HG02885 (cell line): ENCODE measurements around the gene PSMD1.
"Not testable (repeated sequence)": the region's sequence is repeated elsewhere in the genome, so short reads cannot be mapped to it uniquely, and the experiment has no call there.

ENCODE experiments used
- ATAC-seq: cut with Tn5 transposase; IDR thresholded peaks from one replicate; pipeline ENCODE4 v1.9.1; 2021; ENCODE audit warnings: mild to moderate bottlenecking; ENCODE audit not compliant: unreplicated experiment, poor library complexity

The PSMD1 gene

GRCh38 chr2:231197196-231197595, 140.5 kb downstream of the PSMD1 start:
- ATAC-seq: not testable (repeated sequence)

- ATAC-seq: no peak
Observed at GRCh38 chr2:231197706-231198290, 141.1 kb downstream of the PSMD1 start.

DNA sequence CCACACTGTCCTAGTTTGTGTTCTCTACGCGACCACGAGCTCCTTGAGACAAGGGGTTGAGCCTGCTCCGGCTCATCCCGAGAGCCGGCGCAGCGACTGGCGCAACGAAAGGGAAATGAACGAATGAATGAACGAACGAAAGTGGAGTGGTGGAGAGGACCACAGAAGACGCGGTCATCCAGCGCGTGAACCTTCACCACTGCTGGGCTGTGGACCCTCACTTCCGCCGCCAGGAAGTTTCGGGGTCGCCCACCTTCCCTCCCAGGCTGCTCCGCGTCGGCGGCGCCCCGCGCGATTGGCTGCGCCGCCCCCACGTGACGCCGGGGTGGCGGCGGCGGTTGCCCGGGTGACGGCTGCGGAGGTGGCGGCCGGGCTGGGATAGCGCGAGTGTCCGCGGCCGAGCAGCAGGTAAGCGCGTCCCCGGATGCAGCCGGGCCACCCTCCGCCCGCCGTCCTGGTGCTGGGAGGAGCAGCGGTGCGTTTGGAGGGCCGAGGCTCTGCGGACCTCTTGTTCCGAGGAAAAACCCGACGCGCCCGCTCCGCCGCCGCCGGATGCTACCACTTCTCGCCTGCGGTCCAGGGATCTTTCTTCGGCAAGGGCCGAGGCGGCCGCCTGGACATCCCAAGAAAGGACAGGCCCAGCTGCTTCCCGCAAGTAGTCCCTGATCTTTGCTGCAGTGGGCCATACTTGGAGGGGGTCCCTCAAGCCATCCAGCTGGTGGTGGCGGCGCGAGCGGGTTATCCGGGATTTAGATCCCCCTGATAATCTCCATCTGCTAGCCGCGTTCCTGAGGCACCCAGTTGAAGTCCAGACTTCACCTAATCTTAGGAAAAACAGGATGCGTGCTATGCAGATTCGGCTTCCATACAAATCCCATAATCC, 141.9 kb downstream of the PSMD1 start, which contains the start of gene ARMC9:
Gene ARMC9 (plus strand): TSS at position 341 of the 883 bp plus-strand sequence. CDS start 7,608 bp downstream, outside the sequence.
- ATAC-seq: peak; percentile 97

GRCh38 chr2:231199219-231199618, 142.6 kb downstream of the PSMD1 start:
- ATAC-seq: no peak

DNA sequence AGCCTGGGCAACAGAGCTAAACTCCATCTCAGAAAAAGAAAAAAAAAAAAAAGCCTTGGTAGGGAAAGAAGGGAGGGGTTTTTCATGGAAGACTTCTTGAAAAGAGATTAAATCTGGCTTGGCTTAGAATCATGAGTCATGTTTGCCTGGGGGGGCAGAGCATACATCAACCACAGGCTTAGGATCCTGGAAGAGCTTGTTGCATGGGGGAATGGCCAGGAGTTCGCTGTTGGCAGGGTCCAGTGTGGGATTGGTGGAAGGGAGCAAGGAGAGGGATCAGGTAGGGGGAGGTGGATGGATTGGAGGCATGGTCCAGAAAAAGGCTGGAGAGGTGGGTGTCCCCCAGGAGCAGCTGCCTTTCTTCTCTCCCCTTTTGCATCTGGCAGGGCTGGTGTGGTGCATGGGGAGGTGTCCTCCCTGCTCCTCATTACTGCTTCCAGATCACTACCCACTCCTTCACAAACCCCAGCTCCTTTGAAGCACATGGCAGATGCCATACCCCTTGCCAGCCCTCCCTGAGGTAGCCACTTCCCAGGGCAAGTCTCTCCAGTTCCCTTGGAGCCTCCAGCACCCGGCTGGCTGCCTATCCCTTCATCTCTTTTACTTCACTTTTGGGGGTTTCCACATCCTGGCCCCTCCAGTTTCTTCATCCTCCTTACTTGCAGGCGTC, 144.3 kb downstream of the PSMD1 start:
- no peak for ATAC-seq

GRCh38 chr2:231201475-231201814, 144.8 kb downstream of the PSMD1 start:
- ATAC-seq: no peak

DNA sequence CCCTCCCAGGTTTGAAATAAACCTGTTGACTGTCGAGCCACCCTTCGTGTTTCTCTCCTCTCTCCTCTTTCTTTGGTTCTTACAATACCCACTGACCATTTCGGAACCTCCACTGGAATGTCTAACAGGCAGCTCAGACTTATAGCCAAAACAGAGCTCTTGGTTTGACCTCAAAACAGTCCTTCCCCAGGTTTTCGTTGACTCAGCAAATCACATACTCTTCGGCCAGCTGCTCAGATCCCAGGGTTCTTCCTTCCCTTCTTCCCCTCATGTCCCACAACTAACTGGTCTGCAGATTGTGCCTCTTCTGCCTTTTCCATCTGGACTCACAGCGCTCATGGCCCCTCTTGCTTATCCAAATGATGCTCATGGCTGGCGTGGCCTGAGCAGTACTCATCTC, 146.4 kb downstream of the PSMD1 start:
- ATAC-seq: no peak

DNA sequence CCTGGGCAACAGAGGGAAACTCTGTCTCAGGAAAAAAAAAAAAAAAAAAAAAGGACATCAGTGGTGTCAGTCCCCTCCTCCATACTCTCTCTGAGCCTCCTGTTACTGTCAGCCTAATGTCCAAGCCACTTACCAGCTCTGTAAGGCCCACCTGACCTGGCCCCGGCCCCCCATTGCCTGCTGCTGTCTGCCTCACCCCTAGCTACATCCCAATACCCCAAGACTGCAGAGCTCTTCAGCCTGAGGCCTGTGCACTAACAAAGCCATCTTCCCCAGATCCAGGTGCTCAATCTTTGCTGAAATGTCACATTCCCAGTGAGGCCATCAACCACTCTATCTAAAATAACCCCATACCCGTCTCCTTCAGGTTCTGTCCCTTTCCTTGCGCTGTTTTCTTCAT, 147.5 kb downstream of the PSMD1 start:
- no peak for ATAC-seq

- no peak for ATAC-seq
Observed at GRCh38 chr2:231204581-231204980, 147.9 kb downstream of the PSMD1 start.

DNA sequence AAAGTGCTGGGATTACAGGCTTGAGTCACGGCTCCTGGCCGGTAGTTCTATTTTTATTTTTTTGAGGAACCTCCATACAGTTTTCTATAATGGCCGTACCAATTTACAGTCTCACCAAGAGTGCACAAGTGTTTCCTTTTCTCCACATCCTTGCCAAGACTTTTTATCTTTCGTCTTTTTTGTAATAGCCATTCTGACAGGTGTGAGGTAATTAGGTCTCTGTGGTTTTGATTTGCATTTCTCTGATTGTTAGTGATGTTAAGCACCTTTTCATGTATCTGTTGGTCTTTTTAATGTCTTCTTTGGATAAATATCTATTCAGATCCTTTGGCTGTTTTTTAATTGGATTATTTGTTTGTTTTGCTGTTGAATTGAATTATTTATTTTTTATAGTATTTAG, 151.1 kb downstream of the PSMD1 start:
- no peak for ATAC-seq

DNA sequence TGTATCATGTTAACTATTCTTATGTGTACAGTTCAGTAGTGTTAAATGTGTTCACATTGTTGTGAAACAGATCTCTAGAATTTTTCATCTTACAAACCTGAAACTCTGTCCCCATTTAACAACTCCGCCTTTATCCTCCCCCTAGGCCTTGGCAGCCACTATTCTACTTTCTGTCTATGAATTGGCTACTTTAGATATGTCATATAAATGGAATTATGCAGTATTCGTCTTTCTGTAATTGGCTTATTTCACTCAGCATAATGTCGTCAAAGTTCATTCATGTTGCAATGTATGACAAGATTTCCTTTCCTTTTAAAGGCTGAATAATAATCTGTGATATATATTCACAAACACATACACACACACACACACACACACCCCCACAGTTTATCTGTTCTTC, 154.1 kb downstream of the PSMD1 start:
- no peak for ATAC-seq

DNA sequence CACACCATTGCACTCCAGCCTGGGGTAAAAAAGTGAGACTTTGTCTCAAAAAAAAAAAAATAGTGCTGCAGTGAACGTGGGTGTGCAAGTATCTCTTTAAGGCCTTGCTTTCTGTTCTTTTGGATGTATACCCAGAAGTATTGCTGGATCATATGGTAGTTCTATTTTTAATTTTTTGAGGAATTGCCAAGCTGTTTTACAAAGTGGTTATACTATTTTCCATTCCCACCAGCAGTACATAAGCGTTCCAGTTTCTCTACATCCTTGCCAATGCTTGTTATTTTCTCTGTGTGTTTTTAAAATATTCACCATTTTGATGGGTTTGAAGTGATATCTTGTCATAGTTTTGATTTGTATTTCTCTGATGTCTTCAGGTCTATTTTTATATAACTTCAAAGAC, 154.8 kb downstream of the PSMD1 start:
- ATAC-seq: no peak

DNA sequence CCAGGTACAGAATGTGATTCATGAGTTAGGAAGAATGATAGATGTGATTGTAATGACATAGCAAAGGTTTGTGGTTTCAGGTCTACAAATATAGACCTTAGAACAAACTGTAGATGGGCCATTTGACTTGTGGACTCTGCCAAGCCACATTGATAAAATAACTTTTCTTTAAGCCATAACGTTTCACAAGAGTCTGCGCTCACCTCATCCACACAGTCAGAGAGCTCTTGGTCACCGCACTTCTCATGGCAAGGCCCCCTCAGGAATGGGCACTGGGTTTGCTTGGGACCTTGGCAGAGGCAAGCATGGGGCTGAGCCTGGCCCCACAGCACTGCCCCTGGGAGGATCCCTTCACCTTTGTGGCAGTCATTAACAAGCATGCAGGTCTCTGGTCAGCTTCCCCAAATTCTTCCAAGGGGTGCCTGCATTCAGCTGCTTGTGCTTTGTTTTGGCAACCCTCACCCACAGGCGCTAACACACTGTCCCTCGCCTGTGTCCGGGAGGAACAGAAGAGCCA, 155.7 kb downstream of the PSMD1 start:
- no peak for ATAC-seq

- no peak for ATAC-seq
Observed at GRCh38 chr2:231213931-231214642, 157.4 kb downstream of the PSMD1 start.

GRCh38 chr2:231218366-231218765, 161.7 kb downstream of the PSMD1 start:
- ATAC-seq: no peak

DNA sequence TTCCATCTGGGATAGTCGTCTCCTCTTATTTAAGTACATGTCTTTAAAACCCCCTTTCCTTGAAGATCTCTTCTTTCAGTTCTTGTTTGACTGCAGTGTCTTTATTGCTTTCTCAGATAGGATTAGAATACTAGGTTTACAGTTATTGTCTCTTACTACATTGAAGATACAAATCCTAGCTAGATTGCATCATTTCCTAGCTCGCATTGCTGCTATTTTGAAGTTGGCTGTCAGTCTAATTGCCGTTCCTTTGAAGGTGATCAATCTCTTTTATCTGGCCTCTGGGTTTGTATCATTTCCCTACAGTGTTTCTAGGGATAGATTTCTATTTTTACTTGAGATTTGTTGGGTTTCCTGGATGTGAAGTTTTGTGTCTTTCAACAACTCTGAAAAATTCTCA, 162.6 kb downstream of the PSMD1 start:
- no peak for ATAC-seq

DNA sequence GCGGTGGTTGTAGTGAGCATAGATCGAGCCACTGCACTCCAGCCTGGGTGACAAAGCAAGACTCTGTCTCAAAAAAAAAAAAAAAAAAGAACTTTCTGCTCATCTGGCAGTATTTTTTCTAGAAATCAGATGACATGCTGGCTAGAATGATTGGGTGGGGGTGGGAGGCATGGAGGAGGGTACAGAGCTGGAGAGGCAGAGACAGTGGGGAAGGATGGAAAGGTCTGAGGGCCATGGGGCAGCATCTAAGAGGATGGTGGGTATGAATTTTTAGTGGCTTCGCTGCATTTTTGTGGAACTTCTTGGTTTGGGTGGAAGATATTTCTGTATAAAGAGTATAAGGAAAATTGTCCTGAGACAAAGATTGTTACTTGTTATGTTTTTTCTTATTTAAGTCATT, 165.1 kb downstream of the PSMD1 start:
- ATAC-seq: no peak
